Mucosa of rectum (tissue), 2 donors: ENCODE measurements around the gene ADRA2C.

ENCODE experiments used
- H3K27ac ChIP-seq, 2 donors: one replicate each; pipeline ENCODE4 v1.7.0; 2013; ENCODE audit warnings: inconsistent platforms in 2 of 2, low read depth in 2 of 2, low read length in 2 of 2
- H3K27me3 ChIP-seq, 2 donors: one replicate each; pipeline ENCODE4 v1.7.0; 2013; ENCODE audit warnings: low read length in 2 of 2; ENCODE audit not compliant: control insufficient read depth in 2 of 2, insufficient read depth in 2 of 2
- H3K36me3 ChIP-seq, 2 donors: one replicate each; pipeline ENCODE4 v1.7.0; 2013; ENCODE audit warnings: low read length in 2 of 2; ENCODE audit not compliant: control insufficient read depth in 2 of 2, insufficient read depth in 2 of 2
- H3K4me1 ChIP-seq, 2 donors: one replicate each; pipeline ENCODE4 v1.7.0; 2013; ENCODE audit warnings: low read length in 2 of 2, mild to moderate bottlenecking in 1 of 2; ENCODE audit not compliant: control insufficient read depth in 2 of 2, insufficient read depth in 2 of 2
- H3K4me3 ChIP-seq, 2 donors: one replicate each; pipeline ENCODE4 v1.7.0; 2013; ENCODE audit warnings: low read length in 2 of 2
- H3K9ac ChIP-seq, 2 donors: one replicate each; pipeline ENCODE4 v1.7.0; 2013; ENCODE audit warnings: low read length in 2 of 2, low read depth in 1 of 2, mild to moderate bottlenecking in 1 of 2
- H3K9me3 ChIP-seq, 2 donors: one replicate each; pipeline ENCODE4 v1.7.0; 2013; ENCODE audit warnings: low read length in 2 of 2; ENCODE audit not compliant: control insufficient read depth in 2 of 2
- donor health status: healthy.
- donor health status: Normal muscosa, but diverticular disease.

Gene ADRA2C

GRCh38 chr4:3759236-3759635 is 6.9 kb upstream of the ADRA2C start:
- H3K27me3 ChIP-seq: no peaks in the 10 kb centered on the region
- H3K9me3 ChIP-seq: no peaks in the 10 kb centered on the region
- H3K4me3 ChIP-seq: no peak overlapping the region
- no peak overlapping the region for H3K9ac ChIP-seq
- H3K27ac ChIP-seq: no peak overlapping the region
- H3K36me3 ChIP-seq: no peaks in the 10 kb centered on the region
- H3K4me1 ChIP-seq: no peaks in the 10 kb centered on the region

DNA sequence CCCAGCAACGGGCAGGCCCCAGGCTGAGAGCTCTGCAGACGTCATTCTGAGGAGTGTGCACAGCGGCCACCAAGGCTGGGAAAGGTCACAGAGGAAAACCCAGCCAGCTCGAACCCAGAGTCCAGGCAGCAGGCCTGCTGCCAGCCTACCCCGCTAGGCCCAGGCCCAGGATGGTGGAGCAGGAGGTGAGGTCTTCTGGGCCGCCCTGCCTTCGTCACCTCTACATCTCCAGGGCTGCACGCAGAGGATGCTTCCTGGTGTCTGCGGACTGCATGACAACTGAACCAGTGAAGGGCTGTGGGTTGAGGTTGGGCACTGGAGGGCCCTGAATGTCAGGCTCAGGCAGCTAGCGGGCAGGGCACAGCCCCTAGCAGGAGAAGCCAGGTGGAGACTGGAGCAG is 5.8 kb upstream of the ADRA2C start:
- H3K27me3 ChIP-seq: peaks cover 7 to 8% of the 10 kb centered on the region in 2 donors
- H3K27ac ChIP-seq: no peak overlapping the region
- no peaks in the 10 kb centered on the region for H3K4me1 ChIP-seq
- H3K9ac ChIP-seq: no peak overlapping the region
- no peaks in the 10 kb centered on the region for H3K36me3 ChIP-seq
- no peak overlapping the region for H3K4me3 ChIP-seq
- no peaks in the 10 kb centered on the region for H3K9me3 ChIP-seq

- Histone ChIP-seq H3K27ac (no peak overlapping the region), H3K27me3 (peaks cover 7 to 8% of the 10 kb centered on the region in 2 donors), H3K9me3 (no peaks in the 10 kb centered on the region), H3K36me3 (no peaks in the 10 kb centered on the region), H3K4me3 (no peak overlapping the region), H3K9ac (no peak overlapping the region), H3K4me1 (no peaks in the 10 kb centered on the region)
These were observed 5.3 kb upstream of the ADRA2C start for GRCh38 chr4:3760841-3761240.

DNA sequence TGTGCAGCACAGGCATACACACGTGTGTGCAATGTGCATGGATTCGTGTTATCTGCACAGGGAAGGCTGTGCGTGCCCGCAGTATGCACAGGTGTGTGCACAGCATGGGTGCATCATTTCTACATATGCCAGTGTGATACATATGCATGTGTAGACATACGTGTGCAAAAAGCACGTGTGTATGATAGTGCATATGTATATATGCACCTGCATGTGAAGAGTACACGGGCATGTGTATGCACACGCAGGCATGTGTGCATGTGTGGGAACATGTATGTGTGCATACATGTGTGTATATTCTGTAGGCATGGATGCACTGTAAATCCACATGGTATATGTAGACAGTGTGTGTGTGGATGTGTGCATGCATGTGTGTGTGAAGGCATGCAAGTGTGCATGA is 3.9 kb upstream of the ADRA2C start:
- Histone ChIP-seq H3K27me3 (peaks cover 11 to 14% of the 10 kb centered on the region in 2 donors), H3K36me3 (no peaks in the 10 kb centered on the region), H3K4me3 (no peak overlapping the region), H3K27ac (no peak overlapping the region), H3K9me3 (no peaks in the 10 kb centered on the region), H3K9ac (no peak overlapping the region), H3K4me1 (peaks cover 0 to 2% of the 10 kb centered on the region in 2 donors)

DNA sequence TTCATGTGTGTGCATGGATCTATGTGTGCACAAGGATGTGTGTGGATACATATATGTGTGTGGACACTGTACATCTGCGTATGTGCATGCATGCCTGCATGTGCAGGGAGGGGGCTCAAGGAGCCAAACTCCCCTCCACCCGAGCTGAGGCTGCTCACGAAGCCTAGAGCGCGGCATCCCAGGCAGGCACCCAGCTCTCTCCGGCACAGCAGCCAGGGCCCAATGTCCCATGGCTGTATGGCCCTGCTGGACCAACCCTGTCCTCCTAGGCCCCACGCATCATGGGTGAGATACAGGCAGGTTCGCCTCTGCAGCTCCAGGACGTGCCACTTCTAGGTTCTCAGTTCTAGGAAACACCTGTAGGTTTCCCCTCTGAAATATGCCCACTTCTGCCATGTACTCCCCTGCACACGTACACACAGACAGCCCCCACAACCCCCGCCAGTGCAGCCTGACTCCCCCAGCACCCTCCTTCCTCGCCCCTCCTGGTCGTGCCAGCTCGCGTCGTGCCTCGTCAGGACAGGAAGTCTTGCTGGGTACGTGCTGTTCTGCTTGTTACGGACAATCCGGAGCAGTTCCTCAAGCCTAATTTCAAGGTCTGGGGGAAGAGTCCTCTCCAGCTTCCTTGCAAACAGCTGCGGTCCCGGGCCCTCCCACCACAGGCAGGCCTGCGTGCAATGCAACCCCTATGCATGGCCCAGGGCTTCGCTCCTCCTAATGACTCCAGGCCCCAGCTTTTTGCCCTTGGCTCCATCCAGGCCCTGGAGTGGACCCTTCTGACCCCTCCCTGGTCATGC is 3.2 kb upstream of the ADRA2C start:
- peaks cover 11 to 15% of the 10 kb centered on the region in 2 donors for H3K27me3 ChIP-seq

DNA sequence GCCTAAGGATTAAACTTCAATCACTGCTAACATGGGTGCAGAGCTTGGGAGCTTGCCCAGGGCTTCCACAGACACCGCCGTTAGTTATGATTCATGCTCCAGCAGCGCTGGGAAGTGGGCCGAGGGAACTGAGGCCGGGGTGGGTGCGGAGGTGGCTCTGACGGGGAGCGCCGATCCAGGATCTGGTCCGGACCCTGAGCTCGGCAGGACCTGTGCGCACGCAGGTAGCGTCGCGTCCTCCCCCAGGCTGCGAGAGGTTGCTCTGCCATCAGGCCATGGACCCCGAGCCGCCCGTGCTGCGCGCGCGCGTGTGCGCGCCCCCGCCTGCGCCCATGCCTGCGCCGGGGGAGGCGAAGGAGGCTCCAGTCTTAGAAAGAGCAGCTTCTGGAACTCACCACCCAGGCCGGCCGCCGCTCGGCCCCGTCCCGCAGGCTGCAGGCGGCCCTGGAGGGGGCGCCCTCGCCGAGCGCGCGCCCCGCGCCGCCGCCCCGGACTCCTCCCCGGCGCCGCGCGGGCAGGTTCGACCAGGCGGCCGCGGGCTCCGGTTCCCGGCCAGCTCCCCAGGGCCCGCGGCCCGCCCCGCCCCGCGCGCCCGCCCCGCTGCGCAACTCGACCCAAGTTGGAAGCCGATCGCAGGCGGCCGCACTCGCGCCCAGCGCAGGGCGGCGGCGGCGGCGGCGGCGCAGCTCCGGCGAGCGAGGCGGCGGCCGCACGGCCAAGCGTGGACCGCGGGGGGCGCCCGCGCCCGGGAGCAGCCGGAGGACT is 732 bp upstream of the ADRA2C start:
- H3K36me3 ChIP-seq: no peaks in the 10 kb centered on the region
- H3K4me3 ChIP-seq: peak overlapping the region in 1 of 2 donors; percentile 50
- H3K27ac ChIP-seq: no peak overlapping the region
- no peak overlapping the region for H3K9ac ChIP-seq
- peaks cover 0 to 2% of the 10 kb centered on the region in 2 donors for H3K4me1 ChIP-seq
- no peaks in the 10 kb centered on the region for H3K9me3 ChIP-seq
- peaks cover 11 to 22% of the 10 kb centered on the region in 2 donors for H3K27me3 ChIP-seq

More for the DNA sequence above, 3.2 kb upstream of the ADRA2C start:
- Histone ChIP-seq H3K4me1 (peaks cover 0 to 2% of the 10 kb centered on the region in 2 donors), H3K27ac (no peak overlapping the region), H3K4me3 (no peak overlapping the region), H3K36me3 (no peaks in the 10 kb centered on the region), H3K9me3 (no peaks in the 10 kb centered on the region), H3K9ac (no peak overlapping the region)

GRCh38 chr4:3766785-3767569 is 792 bp downstream of the ADRA2C start:
- H3K27me3 ChIP-seq: peaks cover 11 to 24% of the 10 kb centered on the region in 2 donors
- H3K9ac ChIP-seq: no peak overlapping the region
- no peak overlapping the region for H3K27ac ChIP-seq
- H3K9me3 ChIP-seq: no peaks in the 10 kb centered on the region
- H3K4me1 ChIP-seq: peaks cover 0 to 2% of the 10 kb centered on the region in 2 donors
- no peaks in the 10 kb centered on the region for H3K36me3 ChIP-seq
- H3K4me3 ChIP-seq: peak overlapping the region in 1 of 2 donors; percentile 35

GRCh38 chr4:3767570-3768288 is 1.5 kb downstream of the ADRA2C start:
- Histone ChIP-seq H3K36me3 (no peaks in the 10 kb centered on the region), H3K27me3 (peaks cover 11 to 24% of the 10 kb centered on the region in 2 donors), H3K9me3 (no peaks in the 10 kb centered on the region), H3K27ac (no peak overlapping the region), H3K4me1 (peaks cover 0 to 2% of the 10 kb centered on the region in 2 donors), H3K9ac (no peak overlapping the region), H3K4me3 (no peak overlapping the region)

GRCh38 chr4:3768842-3769641 is 2.9 kb downstream of the ADRA2C start:
- Histone ChIP-seq H3K9me3 (no peaks in the 10 kb centered on the region), H3K9ac (no peak overlapping the region), H3K4me1 (peaks cover 0 to 2% of the 10 kb centered on the region in 2 donors), H3K27ac (no peak overlapping the region), H3K4me3 (no peak overlapping the region), H3K36me3 (no peaks in the 10 kb centered on the region), H3K27me3 (peaks cover 11 to 24% of the 10 kb centered on the region in 2 donors)
